Suprapubic skin (tissue), 3 donors: Measurements from ENCODE around the gene PPP2R3A.

Source experiments
- CTCF ChIP-seq, 2 donors: fragments of 200-600 bp in 1 of 2; fragments of 450-650 bp in 1 of 2; sonication (generic) in 1 of 2; IDR thresholded peaks; one replicate each; pipeline ENCODE4 v1.5.1; 2016 to 2019; ENCODE audit warnings: antibody characterized with exemption in 2 of 2, mild to moderate bottlenecking in 1 of 2, moderate library complexity in 1 of 2
- POLR2AphosphoS5 ChIP-seq, 3 donors: sonication (generic); formaldehyde crosslinking; IDR thresholded peaks; one replicate each; pipeline ENCODE4 v1.6.1; 2017; ENCODE audit warnings: antibody characterized with exemption in 3 of 3

GRCh38 chr3:135966962-135967274, 1.4 kb downstream of the PPP2R3A start:
- TF ChIP-seq CTCF (IDR thresholded peaks at IDR 0.05): no peak
- no peak for TF ChIP-seq POLR2AphosphoS5 (IDR thresholded peaks at IDR 0.05)
